ENCODE data around the gene LYPD6B. TPM values are rescaled to one million over a fixed set of nuclear protein-coding genes. Genes with fewer than 3 reads are reported as not detected.
A peak's percentile ranks its signal among the peaks of the same experiment; 100 is the strongest.

LYPD6B gene
- polyA plus RNA-seq, 3 donors: not detected

- H3K36me3 ChIP-seq (replicated peaks in 1 of 2; ENCODE audit: control insufficient read depth in 1 of 2, insufficient read depth in 2 of 2, low read length in 2 of 2): no peaks in the 10 kb centered on the region
- peak overlapping the region; percentile 47 for H2AFZ ChIP-seq (ENCODE audit: insufficient read depth, low read depth, low read length, poor library complexity, severe bottlenecking)
- intact Hi-C loops (cut with micrococcal nuclease): no loop called here
- TF ChIP-seq CTCF (IDR thresholded peaks at IDR 0.05): no peak
- H3K4me3 Mint-ChIP-seq: peak overlapping the region; percentile 8 to 56
- H3K4me2 ChIP-seq (replicated peaks; ENCODE audit: extremely low read depth, low read length, poor library complexity, severe bottlenecking): peak overlapping the region; percentile 19
- peaks cover 3 to 10% (median 6%) of the 10 kb centered on the region in 3 donors for H3K27me3 Mint-ChIP-seq (ENCODE audit: low read depth in 3 of 3)
- no peaks in the 10 kb centered on the region for H4K20me1 ChIP-seq (ENCODE audit: insufficient read depth, low read length)
- H3K4me1 ChIP-seq (ENCODE audit: control insufficient read depth in 1 of 2, insufficient read depth in 2 of 2, low read length in 2 of 2): no peaks in the 10 kb centered on the region
- no peaks in the 10 kb centered on the region for H3K36me3 Mint-ChIP-seq
- H3K9me3 Mint-ChIP-seq: peaks cover 0 to 3% (median 0%) of the 10 kb centered on the region in 7 donors
- peaks cover 4% of the 10 kb centered on the region for H3K4me1 Mint-ChIP-seq
- no peak overlapping the region for H3K4me3 ChIP-seq (replicated peaks in 1 of 3; ENCODE audit: low read depth in 2 of 3, low read length in 3 of 3)
- H3K27me3 ChIP-seq (ENCODE audit: control insufficient read depth in 2 of 2, insufficient read depth in 2 of 2, low read length in 2 of 2): no peaks in the 10 kb centered on the region
- H3K9me3 ChIP-seq (replicated peaks in 1 of 2; ENCODE audit: control insufficient read depth in 1 of 2, insufficient read depth in 1 of 2, low read length in 2 of 2): no peaks in the 10 kb centered on the region
- no peaks in the 10 kb centered on the region for H3K79me2 ChIP-seq (ENCODE audit: insufficient read depth, low read length)
- H3K27ac Mint-ChIP-seq: no peak overlapping the region
- H3K27ac ChIP-seq (ENCODE audit: low read depth in 1 of 2, low read length in 2 of 2): no peak overlapping the region
- 100% methylated on average over 1 of the region's 6 CpGs for WGBS (ENCODE audit: insufficient coverage)
- no peak overlapping the region for H3K9ac ChIP-seq (ENCODE audit: insufficient read depth, low read length, poor library complexity, severe bottlenecking)
- DNase-seq: no peak
Observed at GRCh38 chr2:149226790-149227189, 188.3 kb downstream of the LYPD6B start.

- Histone ChIP-seq H3K79me2 (ENCODE audit: insufficient read depth, low read length) (no peaks in the 10 kb centered on the region), H3K9me3 (replicated peaks in 1 of 2; ENCODE audit: control insufficient read depth in 1 of 2, insufficient read depth in 1 of 2, low read length in 2 of 2) (no peaks in the 10 kb centered on the region), H2AFZ (ENCODE audit: insufficient read depth, low read depth, low read length, poor library complexity, severe bottlenecking) (no peak overlapping the region), H3K4me2 (replicated peaks; ENCODE audit: extremely low read depth, low read length, poor library complexity, severe bottlenecking) (no peak overlapping the region), H3K4me1 (ENCODE audit: control insufficient read depth in 1 of 2, insufficient read depth in 2 of 2, low read length in 2 of 2) (no peaks in the 10 kb centered on the region), H3K27me3 (ENCODE audit: control insufficient read depth in 2 of 2, insufficient read depth in 2 of 2, low read length in 2 of 2) (no peaks in the 10 kb centered on the region), H3K36me3 (replicated peaks in 1 of 2; ENCODE audit: control insufficient read depth in 1 of 2, insufficient read depth in 2 of 2, low read length in 2 of 2) (no peaks in the 10 kb centered on the region), H3K27ac (ENCODE audit: low read depth in 1 of 2, low read length in 2 of 2) (no peak overlapping the region), H3K9ac (ENCODE audit: insufficient read depth, low read length, poor library complexity, severe bottlenecking) (no peak overlapping the region), H4K20me1 (ENCODE audit: insufficient read depth, low read length) (no peaks in the 10 kb centered on the region), H3K4me3 (replicated peaks in 1 of 3; ENCODE audit: low read depth in 2 of 3, low read length in 3 of 3) (no peak overlapping the region)
- H3K4me3 Mint-ChIP-seq: no peak overlapping the region
- no peak for DNase-seq
- intact Hi-C loops (cut with micrococcal nuclease): no loop called here
- peaks cover 5 to 9% (median 5%) of the 10 kb centered on the region in 3 donors for H3K27me3 Mint-ChIP-seq (ENCODE audit: low read depth in 3 of 3)
- 81% methylated on average over 2 of the region's 3 CpGs for WGBS (ENCODE audit: insufficient coverage)
- H3K27ac Mint-ChIP-seq: no peak overlapping the region
- no peaks in the 10 kb centered on the region for H3K36me3 Mint-ChIP-seq
- no peak for TF ChIP-seq CTCF (IDR thresholded peaks at IDR 0.05)
- H3K4me1 Mint-ChIP-seq: no peaks in the 10 kb centered on the region
- H3K9me3 Mint-ChIP-seq: peaks cover 0 to 4% (median 1%) of the 10 kb centered on the region in 7 donors
Observed at GRCh38 chr2:149235816-149236375, 197.4 kb downstream of the LYPD6B start.
